HTERT RPE-1 (cell line): ENCODE data around the gene SLC35B3.
"Not testable (repeated sequence)": the region's sequence is repeated elsewhere in the genome, so short reads cannot be mapped to it uniquely, and the experiment has no call there.

ENCODE experiments used
- in situ Hi-C: fragments of 300-500 bp; cut with MboI; formaldehyde crosslinking; loops from 4 replicates; pipeline ENCODE4 v1.14.3; 2020; ENCODE audit warnings: low sequenced_read_pairs

The SLC35B3 gene

DNA sequence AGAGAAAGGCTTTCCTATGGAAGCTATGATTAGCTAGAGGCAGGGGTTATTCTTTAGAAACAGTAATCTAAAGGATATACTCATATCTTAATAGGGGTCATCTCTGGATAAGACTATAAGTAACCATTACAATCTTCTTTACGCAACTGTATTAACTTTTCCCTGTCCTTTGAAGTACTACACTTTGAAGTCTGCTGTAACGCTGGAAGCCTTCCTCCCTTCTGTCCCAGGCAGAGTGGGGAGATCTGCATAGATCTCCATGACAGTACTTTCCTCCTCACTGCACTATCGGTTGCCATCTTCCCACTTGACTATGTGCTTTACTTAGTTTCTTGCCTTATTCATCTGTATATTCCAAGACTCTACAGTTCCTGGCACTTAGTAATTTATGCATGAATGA, 20.1 kb downstream of the SLC35B3 start:
- in situ Hi-C loops = no loop called here

DNA sequence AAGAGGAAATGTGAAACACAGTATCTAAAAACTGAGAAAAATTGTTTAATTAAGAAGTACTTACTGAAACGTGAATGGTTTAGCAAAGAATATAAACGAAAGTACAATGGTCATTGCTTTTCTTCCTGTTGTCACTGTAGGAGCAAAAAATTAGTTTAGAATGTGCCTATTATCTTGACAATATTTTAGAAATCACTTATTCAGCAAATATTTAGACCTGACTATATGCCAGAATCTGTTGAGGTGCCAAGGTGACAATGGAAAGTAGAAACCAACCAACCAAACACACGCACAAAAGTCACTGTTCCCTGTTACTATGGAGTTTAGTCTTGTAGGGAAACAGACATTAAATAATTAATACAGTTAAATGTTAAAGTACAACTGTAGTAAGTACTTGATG, 20.5 kb downstream of the SLC35B3 start:
- in situ Hi-C loops = no loop called here

DNA sequence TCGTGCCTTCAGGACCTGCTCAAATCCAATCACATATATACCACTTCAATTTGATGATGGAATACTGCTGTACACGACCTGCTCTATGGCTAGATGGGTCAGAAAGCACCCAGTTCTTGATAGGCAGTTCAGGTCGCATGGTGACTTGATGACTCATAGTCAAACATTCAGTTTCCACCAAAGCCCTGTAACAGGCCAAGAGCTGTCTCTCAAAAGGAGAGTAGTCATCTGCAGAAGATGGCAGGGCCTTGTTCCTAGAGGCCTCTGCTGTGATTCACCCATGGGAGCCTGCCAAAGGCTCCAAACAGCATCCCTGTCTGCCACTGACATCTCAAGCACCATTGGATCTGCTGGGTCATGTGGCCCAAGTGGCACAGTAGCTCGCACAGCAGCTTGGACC, 29.4 kb downstream of the SLC35B3 start:
- in situ Hi-C loops = not testable (repeated sequence)

DNA sequence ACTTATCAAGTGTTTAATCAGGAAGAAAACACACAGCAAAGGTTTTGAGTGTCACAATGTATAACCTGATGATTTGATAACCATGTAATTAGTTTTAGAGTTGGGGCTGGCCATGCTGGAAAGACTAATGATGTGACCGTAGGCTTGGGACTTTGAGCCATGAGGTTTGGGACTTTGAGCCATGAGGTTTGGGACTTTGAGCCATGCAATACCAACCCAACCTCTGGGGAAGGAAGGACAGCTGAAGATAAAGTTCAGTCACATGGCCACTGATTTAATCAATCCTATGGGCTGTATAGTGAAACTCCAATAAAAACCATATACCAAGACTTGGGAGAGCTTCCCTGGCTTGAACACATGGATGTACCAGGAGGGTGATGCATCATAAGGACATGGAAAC, 32.8 kb downstream of the SLC35B3 start:
- in situ Hi-C loops = no loop called here

DNA sequence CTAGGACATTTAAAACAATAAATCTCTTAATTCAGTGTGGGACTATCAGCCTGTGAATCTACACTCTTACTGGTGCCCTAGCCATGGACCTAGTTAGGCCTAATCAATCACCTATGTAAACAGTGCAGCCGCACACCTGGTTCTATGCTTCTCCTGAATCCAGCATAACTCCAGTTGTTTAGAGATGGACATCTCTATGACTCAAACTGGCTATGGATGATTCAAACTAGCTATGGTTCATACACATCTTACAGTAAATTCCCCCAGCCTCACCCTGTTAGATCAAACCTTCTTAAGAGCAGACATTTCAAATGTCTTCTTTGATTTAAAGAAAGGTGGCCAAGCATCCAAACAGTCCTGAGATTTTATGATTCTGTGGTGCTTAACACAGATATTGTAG, 34.7 kb downstream of the SLC35B3 start:
- in situ Hi-C loops = no loop called here

DNA sequence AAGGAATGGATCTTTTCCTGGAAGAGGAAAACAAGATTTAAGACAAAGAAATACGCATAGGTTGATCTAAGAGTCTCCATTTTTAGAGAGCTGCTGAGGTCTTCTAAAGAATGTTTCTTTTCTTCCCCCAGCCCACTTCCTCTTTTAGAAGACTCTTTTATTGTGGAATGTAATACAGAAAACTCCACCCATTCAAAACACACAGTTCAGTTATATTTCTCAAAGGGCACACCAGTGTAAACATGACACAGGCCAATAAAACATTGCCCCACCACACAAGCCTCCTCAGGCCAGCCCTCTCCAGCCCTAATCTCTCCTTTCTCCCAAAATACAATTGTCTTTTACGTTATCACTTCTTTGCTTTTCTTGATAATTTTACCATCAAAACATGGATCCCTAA, 42.8 kb downstream of the SLC35B3 start:
- in situ Hi-C loops = no loop called here

DNA sequence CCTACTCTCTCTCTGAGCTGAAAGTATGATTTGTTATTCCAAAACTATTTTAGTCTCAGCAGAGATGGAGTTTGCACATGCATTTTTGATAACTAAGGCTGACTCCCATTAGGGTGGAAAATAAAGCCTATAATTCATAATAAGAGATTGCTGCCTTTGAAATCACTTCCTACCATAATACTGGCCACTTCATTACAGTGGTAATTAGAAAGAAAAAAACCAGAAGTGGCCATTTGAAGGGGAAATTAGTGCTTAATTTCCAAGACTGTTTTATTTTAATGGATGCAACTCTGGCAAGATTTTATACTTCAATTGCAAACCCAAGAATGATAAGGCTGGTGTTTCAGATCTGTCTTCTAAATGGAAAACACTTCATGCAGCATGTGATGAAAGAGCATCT, 43.4 kb downstream of the SLC35B3 start:
- in situ Hi-C loops = no loop called here

DNA sequence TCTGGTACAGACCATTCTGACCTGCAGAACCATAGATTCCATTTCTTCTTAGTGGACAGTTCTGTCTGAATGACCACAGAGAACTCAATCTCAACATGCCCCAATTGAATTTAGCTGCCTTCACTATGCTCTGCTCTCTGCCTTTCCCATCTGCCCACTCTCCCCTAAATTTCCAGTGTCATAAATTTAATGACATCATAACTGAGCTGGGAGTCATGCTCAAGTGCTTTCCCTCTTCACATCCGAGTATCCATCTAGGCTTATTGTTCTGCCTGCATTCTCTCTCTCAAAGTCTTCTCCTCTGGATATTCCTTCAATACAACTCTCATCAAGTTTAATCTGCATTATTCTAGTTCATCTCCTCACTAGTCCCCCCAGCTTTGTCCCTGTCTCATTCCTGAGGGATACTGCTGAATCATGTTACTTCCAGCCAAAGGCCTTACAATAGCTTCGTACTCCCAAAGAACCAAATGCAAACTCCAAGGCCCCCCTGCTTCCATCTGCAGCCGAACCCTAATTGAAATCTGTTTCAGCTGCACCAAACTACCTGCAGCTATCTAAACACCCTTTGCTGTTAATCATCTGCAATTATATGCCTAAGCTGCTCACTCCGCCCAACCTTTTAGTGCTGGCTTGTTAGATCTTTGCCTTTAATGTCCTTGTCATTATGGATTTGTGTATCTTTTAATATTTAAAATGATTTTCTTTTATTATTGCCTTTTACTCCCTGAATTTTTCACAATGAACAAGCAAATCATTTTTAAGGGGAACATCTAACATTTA, 46.1 kb downstream of the SLC35B3 start:
- in situ Hi-C loops = no loop called here

DNA sequence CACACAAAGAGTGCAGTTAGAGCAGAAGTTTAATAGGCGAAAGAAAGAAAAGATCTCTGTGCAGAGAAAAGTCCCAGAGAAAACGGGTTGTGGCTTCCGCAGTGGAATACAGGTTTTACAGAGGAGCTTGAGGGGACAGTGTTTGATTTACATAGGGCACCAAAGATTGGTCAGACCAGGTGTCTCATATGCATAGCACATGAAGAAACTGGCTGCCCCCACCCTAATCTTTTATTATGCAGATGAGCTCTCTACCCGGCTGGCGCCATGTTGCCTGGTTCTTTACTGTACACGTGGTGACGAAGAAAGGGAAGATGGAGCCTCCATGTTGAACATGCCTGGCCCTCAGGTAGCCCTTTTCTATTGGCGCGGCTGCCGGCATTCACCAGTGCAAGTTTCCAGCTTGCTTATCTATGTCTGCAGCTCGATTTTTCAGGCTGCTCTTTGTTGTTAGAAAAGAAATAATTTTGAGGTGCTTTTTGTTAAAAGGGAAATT, 47.4 kb downstream of the SLC35B3 start:
- in situ Hi-C loops = no loop called here

DNA sequence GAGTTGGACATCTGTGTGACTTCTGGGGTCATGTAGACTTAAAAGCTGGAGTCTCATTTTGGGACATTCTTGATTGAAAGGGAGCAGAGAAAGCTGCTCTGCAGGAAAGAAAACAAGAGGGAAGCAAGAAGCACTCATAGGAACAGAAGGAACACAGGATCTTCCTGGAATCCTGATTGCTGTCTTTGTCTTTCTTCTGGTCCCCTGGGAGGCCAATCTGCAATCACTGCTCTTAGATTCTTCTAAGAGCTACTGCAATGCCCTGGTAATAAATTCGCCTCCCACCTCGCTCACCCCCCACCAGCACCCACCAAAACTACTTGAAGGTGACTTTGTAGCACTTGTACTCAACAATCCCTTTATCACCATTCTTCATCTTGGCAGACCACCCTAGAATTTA, 51.8 kb downstream of the SLC35B3 start:
- in situ Hi-C loops = no loop called here

DNA sequence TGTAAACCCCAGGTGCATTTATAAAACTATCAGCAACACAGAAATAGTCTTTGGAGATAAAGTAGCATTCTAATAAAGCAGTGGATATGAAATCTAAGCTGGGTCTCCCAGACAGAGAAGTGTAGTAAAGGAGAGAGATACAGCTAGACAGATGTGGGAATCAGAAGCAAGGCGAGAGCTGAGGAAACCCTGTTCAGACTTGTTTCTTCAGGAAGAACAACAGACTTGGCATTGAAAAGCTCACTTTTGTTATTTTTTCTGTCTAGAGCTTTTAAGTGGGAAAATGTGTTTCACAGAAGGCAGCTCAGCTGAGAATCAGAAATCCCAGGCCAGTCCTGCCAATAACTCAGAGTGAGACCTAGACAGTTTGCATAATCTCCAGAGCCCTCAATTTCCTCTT, 52.9 kb downstream of the SLC35B3 start:
- in situ Hi-C loops = no loop called here

DNA sequence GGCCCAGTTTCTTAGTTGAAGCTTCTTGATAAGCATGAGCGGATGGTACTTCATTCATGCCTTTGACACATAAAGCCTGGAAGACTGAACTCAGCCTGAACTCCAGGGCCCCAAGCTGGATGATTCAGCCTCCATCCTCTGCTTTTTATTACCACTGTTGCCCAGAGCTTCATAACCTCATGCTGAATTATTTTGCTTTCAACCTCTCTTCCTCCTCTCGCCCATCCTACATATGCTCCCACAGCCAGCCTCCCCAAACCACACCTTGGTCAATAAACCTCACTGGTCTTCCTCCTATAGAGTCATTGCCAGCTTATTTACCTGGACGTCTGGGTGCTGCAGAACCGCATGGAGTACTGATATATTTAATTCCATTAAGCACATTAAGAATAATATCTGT, 59.4 kb downstream of the SLC35B3 start:
- in situ Hi-C loops = no loop called here
